PC-3 (cell line): Measurements from ENCODE around the gene COL21A1. TPM values are rescaled to one million over a fixed set of nuclear protein-coding genes. Genes with fewer than 3 reads are reported as not detected.
A peak's percentile ranks its signal among the peaks of the same experiment; 100 is the strongest.

Experiments
- ATAC-seq: fragments of 200-7000 bp; cut with Tn5 transposase; 2 replicates; pipeline ENCODE4 v1.9.1; 2020; ENCODE audit warnings: mild to moderate bottlenecking, moderate library complexity
- BruUV-seq: library from RNA; stranded (reverse); fragments of 400-500 nt; replicated peaks from 2 replicates; lab custom pipeline; 2021; lab: Mats Ljungman, UMichigan
- CTCF ChIA-PET: fragments of 300-600 bp; sonication (Branson Sonifier 250); formaldehyde crosslinking; loops from one replicate; lab custom pipeline; 2022; ENCODE audit warnings: antibody characterized with exemption; lab: Charles Lee
- POLR2A ChIA-PET: fragments of 300-600 bp; sonication (Branson Sonifier 250); formaldehyde crosslinking; loops from one replicate; lab custom pipeline; 2022; ENCODE audit warnings: antibody characterized with exemption; ENCODE audit not compliant: unreplicated experiment; lab: Charles Lee
- DNase-seq: peaks from one replicate; pipeline ENCODE4 v3.0.0-alpha.2; 2015
- H2AFZ ChIP-seq: fragments of 300-600 bp; sonication (generic); 2 replicates; pipeline ENCODE4 v1.6.0; 2016; ENCODE audit warnings: antibody characterized with exemption, low read length
- H3F3A ChIP-seq: fragments of 300-600 bp; sonication (generic); one replicate; pipeline ENCODE4 v1.6.0; 2017; ENCODE audit warnings: antibody characterized with exemption, low read length, control low read depth, mild to moderate bottlenecking; ENCODE audit not compliant: unreplicated experiment
- H3K27ac ChIP-seq: fragments of 300-600 bp; sonication (generic); 2 replicates; pipeline ENCODE4 v1.5.1; 2016; ENCODE audit warnings: mild to moderate bottlenecking, low read length
- H3K27me3 ChIP-seq: fragments of 300-600 bp; sonication (generic); 2 replicates; pipeline ENCODE4 v1.6.1; 2016; ENCODE audit warnings: low read length, mixed read lengths
- H3K36me3 ChIP-seq: fragments of 300-600 bp; sonication (generic); 2 replicates; pipeline ENCODE4 v1.6.1; 2016; ENCODE audit warnings: low read depth, mixed run types, low read length, mixed read lengths
- H3K4me1 ChIP-seq: fragments of 300-600 bp; sonication (generic); 2 replicates; pipeline ENCODE4 v1.5.1; 2016; ENCODE audit warnings: low read length; ENCODE audit not compliant: insufficient read depth
- H3K4me2 ChIP-seq: fragments of 300-600 bp; sonication (generic); 2 replicates; pipeline ENCODE4 v1.6.0; 2016; ENCODE audit warnings: low read length
- H3K4me3 ChIP-seq: fragments of 300-600 bp; sonication (generic); 2 replicates; pipeline ENCODE4 v1.5.1; 2016; ENCODE audit warnings: mild to moderate bottlenecking, low read length, mixed read lengths
- H3K79me2 ChIP-seq: fragments of 300-600 bp; sonication (generic); 2 replicates; pipeline ENCODE4 v1.6.1; 2017; ENCODE audit warnings: low read length, mixed read lengths
- H3K9ac ChIP-seq: fragments of 300-600 bp; sonication (generic); 2 replicates; pipeline ENCODE4 v1.6.0; 2016; ENCODE audit warnings: mild to moderate bottlenecking, low read length
- H3K9me2 ChIP-seq: fragments of 300-600 bp; sonication (generic); replicated peaks from 2 replicates; pipeline ENCODE4 v1.6.1; 2016; ENCODE audit warnings: mixed run types, low read length, mixed read lengths
- H3K9me3 ChIP-seq: fragments of 300-600 bp; sonication (generic); 2 replicates; pipeline ENCODE4 v1.6.1; 2016; ENCODE audit warnings: low read length, mixed read lengths
- H4K20me1 ChIP-seq: fragments of 300-600 bp; sonication (generic); 2 replicates; pipeline ENCODE4 v1.6.1; 2016; ENCODE audit warnings: low read length, mixed read lengths
- CTCF ChIP-seq: fragments of 300-600 bp; sonication (generic); conservative IDR thresholded peaks from 2 replicates; pipeline ENCODE4 v1.5.1; 2017; ENCODE audit warnings: antibody characterized with exemption, low read depth, mild to moderate bottlenecking, low read length
- EZH2 ChIP-seq: fragments of 300-600 bp; sonication (generic); IDR thresholded peaks from one replicate; pipeline ENCODE4 v1.6.1; 2017; ENCODE audit warnings: antibody characterized with exemption, mild to moderate bottlenecking, low read length; ENCODE audit not compliant: unreplicated experiment
- EZH2phosphoT487 ChIP-seq: fragments of 300-600 bp; sonication (generic); IDR thresholded peaks from 2 replicates; pipeline ENCODE4 v1.6.1; 2018; ENCODE audit warnings: mild to moderate bottlenecking, antibody characterized with exemption, low read length, borderline replicate concordance
- intact Hi-C: fragments of 100-400 bp; cut with micrococcal nuclease; formaldehyde crosslinking; loops from 2 replicates; pipeline ENCODE4 v1.9.0; 2023
- total RNA-seq: library from RNA; depleted of rRNA; stranded (reverse); fragments of >200 nt; gene quantifications from 2 replicates; pipeline ENCODE4 v1.2.3, GENCODE V29; 2014

COL21A1 gene
- total RNA-seq, 1 experiment from 2014 or later = 1.0 TPM

DNA sequence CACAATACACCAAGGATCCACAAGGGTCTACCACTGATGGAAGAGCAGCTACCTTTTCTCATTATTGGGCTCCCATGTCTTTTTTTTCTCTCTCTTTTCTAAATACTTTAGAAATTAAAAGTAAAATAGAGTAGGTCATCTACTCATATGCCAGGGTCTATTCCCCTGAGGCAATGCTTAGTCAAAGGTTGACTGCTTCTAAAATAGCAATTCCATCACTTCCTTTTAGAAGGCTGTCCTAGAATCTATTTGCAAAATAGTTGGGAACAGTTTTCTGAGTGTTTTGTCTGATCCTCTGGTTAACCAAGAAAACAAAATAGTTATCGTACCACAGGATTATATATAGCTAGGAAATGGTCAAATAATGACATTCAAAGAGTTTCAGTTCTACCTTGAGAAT lies 174.1 kb downstream of the COL21A1 start:
- H4K20me1 ChIP-seq = no peaks in the 10 kb centered on the region
- no peak overlapping the region for H3K4me3 ChIP-seq
- H3K79me2 ChIP-seq = no peaks in the 10 kb centered on the region
- ChIA-PET POLR2A (interaction anchor here (0.5 kb wide), 1 partner anchor 151 kb away, joined by 4 read pairs; no protein-coding TSS in a partner anchor), CTCF (no interaction called here)
- H3K4me2 ChIP-seq = no peak overlapping the region
- no peak overlapping the region for H3K9ac ChIP-seq
- peak; percentile 18; the same call in 1 of the 2 replicates for ATAC-seq
- peaks cover 7% of the 10 kb centered on the region; the same call in 1 of the 2 replicates for H3K9me3 ChIP-seq
- H3K27me3 ChIP-seq = no peaks in the 10 kb centered on the region
- TF ChIP-seq EZH2phosphoT487 = no peak
- no peak for TF ChIP-seq CTCF
- no peak for TF ChIP-seq EZH2
- no TSS peak for BruUV-seq
- peaks cover 13% of the 10 kb centered on the region for H3K4me1 ChIP-seq
- DNase-seq = no peak
- no peaks in the 10 kb centered on the region for H3K9me2 ChIP-seq
- H3K36me3 ChIP-seq = no peaks in the 10 kb centered on the region
- no peaks in the 10 kb centered on the region for H3F3A ChIP-seq
- 0 out of 2 replicates have a peak overlapping the region, but pooled peaks have one; percentile 16 for H3K27ac ChIP-seq
- H2AFZ ChIP-seq = no peak overlapping the region
- intact Hi-C loops = no loop called here

DNA sequence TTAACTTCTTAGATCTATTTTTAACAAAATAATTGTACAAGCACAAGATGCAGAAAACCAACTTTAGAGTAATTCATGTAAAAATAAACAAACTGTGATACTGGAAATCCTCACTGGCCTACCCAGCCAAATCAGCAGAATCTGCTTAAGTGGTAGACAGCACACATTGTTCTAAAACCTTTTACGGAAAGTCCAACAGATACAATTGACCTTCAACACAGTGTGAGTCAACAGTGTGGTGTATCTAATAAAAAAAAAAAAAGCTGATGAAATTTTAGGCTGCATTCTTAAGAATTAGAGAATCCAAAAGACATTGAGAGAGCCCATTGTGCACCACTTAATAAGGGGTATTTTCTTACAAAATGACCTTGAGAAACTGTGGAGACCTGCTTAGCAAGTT lies 174.5 kb downstream of the COL21A1 start:
- Histone ChIP-seq H3K4me3 (no peak overlapping the region), H3K4me1 (peaks cover 13% of the 10 kb centered on the region), H2AFZ (no peak overlapping the region), H3K9me2 (no peaks in the 10 kb centered on the region), H3K36me3 (no peaks in the 10 kb centered on the region), H3K4me2 (no peak overlapping the region), H3F3A (no peaks in the 10 kb centered on the region), H3K27me3 (no peaks in the 10 kb centered on the region), H3K79me2 (no peaks in the 10 kb centered on the region), H3K9ac (no peak overlapping the region), H3K9me3 (peaks cover 7% of the 10 kb centered on the region; the same call in 1 of the 2 replicates), H3K27ac (0 out of 2 replicates have a peak overlapping the region, but pooled peaks have one; percentile 16), H4K20me1 (no peaks in the 10 kb centered on the region)
- no peak for TF ChIP-seq EZH2phosphoT487
- TF ChIP-seq EZH2 = no peak
- no peak for TF ChIP-seq CTCF
- ChIA-PET CTCF (no interaction called here), POLR2A (interaction anchor here (0.5 kb wide), 1 partner anchor 151 kb away, joined by 4 read pairs; no protein-coding TSS in a partner anchor)
- intact Hi-C loops = no loop called here
- no TSS peak for BruUV-seq
- ATAC-seq (peak; percentile 51), DNase-seq (peak; percentile 48)

DNA sequence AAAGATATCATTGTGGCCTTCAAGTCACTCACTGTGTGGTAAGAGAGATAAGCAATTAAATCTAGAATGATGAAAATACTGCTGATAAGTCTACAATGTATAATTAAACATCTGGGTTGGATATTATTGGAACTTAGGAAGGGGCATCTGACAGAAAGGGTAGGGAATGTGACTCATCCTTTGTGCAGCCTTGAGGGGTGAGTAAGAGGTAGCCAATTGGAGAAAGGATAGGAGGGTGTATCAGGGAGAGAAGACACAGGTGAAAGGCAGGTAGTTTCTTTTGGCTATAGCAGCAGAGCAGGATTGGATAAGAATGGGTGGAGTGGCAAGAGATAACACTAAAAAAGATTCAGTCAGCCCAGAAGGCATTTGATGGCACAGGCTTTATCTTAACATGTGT lies 182.0 kb downstream of the COL21A1 start:
- POLR2A ChIA-PET = no interaction called here
- no peaks in the 10 kb centered on the region for H3F3A ChIP-seq
- no peaks in the 10 kb centered on the region for H3K4me1 ChIP-seq
- no peak overlapping the region for H3K4me2 ChIP-seq
- no TSS peak for BruUV-seq
- H3K27ac ChIP-seq = no peak overlapping the region
- intact Hi-C loops = no loop called here
- H3K27me3 ChIP-seq = no peaks in the 10 kb centered on the region
- no peaks in the 10 kb centered on the region for H3K36me3 ChIP-seq
- peak; percentile 15; the same call in 1 of the 2 replicates for ATAC-seq
- H3K9ac ChIP-seq = no peak overlapping the region
- no peaks in the 10 kb centered on the region for H3K79me2 ChIP-seq
- no peak overlapping the region for H3K4me3 ChIP-seq
- DNase-seq = peak; percentile 45
- no peaks in the 10 kb centered on the region for H3K9me3 ChIP-seq
- no peaks in the 10 kb centered on the region for H3K9me2 ChIP-seq
- no peaks in the 10 kb centered on the region for H4K20me1 ChIP-seq
- CTCF ChIA-PET = no interaction called here
- no peak overlapping the region for H2AFZ ChIP-seq
- TF ChIP-seq CTCF (no peak), EZH2phosphoT487 (no peak), EZH2 (no peak)
